ENCODE data around the gene EFHD2.

DNA sequence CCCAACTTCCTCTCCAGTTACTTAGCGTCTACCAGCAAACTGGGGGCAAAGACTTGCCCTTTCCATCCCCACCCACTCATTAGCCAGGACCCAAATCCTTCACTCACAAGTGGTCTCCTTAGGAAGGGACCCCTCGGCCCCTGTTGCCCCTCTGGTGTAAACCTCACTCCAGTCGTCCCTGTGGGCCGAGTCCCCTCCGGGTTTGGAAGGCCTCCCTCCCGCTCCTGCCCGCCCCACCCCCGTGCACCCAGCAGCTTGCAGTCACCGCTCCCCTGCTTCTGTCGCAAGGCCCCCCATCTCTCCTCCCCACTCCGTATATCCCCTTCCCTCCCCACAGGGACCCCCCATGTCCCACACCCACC, 1.2 kb downstream of the EFHD2 start:
- TF ChIP-seq, protein P1, sequence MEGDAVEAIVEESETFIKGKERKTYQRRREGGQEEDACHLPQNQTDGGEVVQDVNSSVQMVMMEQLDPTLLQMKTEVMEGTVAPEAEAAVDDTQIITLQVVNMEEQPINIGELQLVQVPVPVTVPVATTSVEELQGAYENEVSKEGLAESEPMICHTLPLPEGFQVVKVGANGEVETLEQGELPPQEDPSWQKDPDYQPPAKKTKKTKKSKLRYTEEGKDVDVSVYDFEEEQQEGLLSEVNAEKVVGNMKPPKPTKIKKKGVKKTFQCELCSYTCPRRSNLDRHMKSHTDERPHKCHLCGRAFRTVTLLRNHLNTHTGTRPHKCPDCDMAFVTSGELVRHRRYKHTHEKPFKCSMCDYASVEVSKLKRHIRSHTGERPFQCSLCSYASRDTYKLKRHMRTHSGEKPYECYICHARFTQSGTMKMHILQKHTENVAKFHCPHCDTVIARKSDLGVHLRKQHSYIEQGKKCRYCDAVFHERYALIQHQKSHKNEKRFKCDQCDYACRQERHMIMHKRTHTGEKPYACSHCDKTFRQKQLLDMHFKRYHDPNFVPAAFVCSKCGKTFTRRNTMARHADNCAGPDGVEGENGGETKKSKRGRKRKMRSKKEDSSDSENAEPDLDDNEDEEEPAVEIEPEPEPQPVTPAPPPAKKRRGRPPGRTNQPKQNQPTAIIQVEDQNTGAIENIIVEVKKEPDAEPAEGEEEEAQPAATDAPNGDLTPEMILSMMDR (IDR thresholded peaks at IDR 0.05), result no peak
- TF ChIP-seq EP300 (IDR thresholded peaks at IDR 0.05) (no peak), POLR2A (IDR thresholded peaks at IDR 0.05; ENCODE audit: low read depth) (no peak), POLR2AphosphoS5 (IDR thresholded peaks at IDR 0.05) (no peak)

All from esophagus muscularis mucosa (tissue), 4 donors.